HG03342 (cell line): Measurements from ENCODE around the gene DIP2B.
"Not testable (repeated sequence)": the region's sequence is repeated elsewhere in the genome, so short reads cannot be mapped to it uniquely, and the experiment has no call there.

Experiments used
- ATAC-seq: cut with Tn5 transposase; IDR thresholded peaks from one replicate; pipeline ENCODE4 v1.9.1; 2021; ENCODE audit warnings: mild to moderate bottlenecking, moderate library complexity; ENCODE audit not compliant: unreplicated experiment

The DIP2B gene

GRCh38 chr12:50520416-50521207 lies 15.8 kb downstream of the DIP2B start:
- no peak for ATAC-seq

GRCh38 chr12:50521781-50522180 lies 17.0 kb downstream of the DIP2B start:
- ATAC-seq, result not testable (repeated sequence)

DNA sequence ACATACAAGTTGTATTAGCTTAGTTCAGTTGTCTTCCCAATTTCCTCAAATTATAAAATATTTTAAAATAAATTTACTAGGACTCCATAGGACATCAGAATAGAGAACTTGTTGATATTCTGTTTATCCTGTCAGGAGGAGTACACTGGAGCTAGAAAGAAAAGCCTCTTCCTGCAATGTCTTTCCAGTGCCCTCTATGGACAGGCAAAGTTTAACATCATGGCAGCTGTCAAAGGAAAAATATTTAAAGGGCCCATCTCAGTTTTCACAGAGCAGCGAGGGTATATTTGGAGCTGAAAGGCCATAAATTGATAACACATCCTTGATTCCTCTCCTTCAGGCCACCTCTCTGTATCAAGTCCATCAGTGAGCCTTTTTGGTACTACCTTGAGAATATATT lies 19.0 kb downstream of the DIP2B start:
- ATAC-seq, result no peak

GRCh38 chr12:50524621-50525020 lies 19.8 kb downstream of the DIP2B start:
- no peak for ATAC-seq

DNA sequence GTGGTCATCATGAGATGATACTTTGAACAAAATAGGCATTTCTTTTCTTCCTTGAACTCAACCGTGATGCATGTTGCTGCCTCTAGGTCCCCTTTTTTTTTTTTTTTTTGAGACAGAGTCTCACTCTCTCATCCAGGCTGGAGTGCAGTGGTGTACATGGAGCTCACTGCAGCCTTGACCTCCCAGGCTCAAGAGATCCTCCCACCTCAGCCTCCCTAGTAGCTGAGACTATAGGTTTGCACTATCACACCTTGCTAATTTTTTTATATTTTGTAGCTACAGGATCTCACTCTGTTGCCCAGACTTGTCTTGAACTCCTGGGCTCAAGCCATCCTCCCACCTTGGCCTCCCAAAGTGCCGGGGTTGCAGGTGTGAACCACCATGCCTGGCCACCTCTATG lies 20.6 kb downstream of the DIP2B start:
- ATAC-seq, result no peak

DNA sequence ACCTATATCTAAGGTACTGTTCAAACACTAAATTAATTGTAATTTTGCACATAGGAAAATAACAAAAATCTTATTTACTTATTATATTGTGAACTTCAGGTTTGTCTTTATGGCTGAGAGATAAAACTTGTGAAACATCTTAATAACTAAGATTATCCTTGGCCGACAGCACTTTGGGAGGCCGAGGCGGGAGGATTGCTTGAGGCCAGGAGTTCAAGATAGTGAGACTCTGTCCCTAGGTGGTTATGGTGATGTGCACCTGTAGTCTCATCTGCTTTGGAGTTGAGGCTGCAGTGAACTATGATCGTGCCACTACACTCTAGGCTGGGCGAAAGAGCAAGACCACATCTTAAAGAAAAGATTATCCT lies 22.6 kb downstream of the DIP2B start:
- no peak for ATAC-seq

- no peak for ATAC-seq
Observed at GRCh38 chr12:50528800-50529199, 24.0 kb downstream of the DIP2B start.

- ATAC-seq, result no peak
Observed at GRCh38 chr12:50529345-50529744, 24.6 kb downstream of the DIP2B start.

GRCh38 chr12:50530532-50530931 lies 25.7 kb downstream of the DIP2B start:
- ATAC-seq, result no peak

DNA sequence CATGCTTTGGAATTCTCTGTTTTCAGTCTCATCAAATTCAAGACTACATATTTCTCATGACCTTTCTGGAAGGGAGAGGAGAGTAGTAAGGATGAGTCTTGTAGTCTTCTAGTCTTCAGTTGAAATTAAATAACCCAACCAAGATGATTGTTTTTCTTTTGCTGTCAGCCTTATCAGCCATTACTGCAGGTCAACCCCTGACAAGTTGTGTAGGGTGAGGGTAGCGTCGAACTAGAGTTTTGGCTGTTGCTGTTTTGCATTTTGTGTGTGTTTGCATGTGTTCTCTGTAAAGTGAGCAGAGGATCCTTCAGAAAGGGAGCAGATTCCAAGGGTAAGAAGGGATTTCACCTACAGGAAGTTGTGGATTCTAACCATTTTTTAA lies 28.4 kb downstream of the DIP2B start:
- ATAC-seq, result no peak

- ATAC-seq, result no peak
Observed at GRCh38 chr12:50533971-50534370, 29.2 kb downstream of the DIP2B start.

- no peak for ATAC-seq
Observed at GRCh38 chr12:50536831-50537537, 32.2 kb downstream of the DIP2B start.

DNA sequence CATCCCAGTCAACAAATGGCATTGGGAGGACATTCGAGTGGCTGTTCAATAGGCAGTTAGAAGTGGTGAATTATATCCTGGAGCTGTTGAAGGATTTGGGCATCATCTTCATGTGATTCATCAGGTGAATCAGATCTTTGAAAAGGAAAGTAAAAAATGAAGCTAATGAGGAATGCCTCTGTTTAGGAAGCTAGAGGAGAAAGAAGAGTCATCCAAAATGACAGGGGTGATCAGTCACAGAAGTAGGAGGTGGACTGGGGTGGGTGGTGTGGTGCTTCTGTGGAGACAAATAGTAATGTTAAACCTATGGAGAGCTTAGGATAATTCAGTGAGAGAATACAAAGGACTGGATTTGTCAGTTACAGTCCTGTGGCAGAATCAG lies 32.7 kb downstream of the DIP2B start:
- ATAC-seq, result no peak

DNA sequence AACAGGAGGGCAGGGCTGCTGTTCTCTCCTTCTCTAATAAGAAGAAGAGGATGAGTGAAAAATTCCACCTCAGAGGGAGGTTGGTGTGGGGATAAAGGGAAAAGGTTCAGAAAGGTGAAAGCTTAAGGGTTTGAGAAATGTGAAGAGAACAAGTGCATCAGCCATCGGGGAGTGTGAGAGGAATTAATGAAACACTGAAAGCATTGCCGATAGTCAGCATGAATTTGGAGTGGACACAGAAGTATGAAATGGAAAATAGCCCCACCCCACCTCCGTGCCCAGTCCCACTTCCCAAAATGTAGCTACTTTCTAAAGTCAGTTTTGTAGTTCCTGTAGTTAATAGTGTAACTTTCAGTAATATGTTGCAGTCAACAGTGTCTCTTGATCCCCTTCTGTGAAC lies 33.4 kb downstream of the DIP2B start:
- ATAC-seq, result no peak

DNA sequence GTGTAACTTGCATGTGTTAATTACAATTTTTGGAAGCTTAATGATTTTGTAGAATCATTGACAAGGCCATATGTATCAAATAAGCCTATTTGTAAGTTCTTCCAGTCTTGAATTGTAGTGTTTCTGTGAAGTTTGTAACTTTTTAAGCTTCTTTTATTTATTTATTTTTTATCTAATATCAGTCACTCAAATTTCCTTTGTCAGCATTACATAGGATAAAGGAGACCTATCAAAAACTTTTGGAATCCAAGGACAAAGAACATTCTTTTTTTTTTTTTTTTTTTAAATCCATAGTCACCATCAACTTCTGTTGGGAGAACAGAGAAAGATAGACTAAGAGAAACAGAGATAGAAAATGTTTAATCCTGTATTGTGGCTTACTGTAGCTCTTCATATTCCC lies 36.4 kb downstream of the DIP2B start:
- ATAC-seq, result no peak

GRCh38 chr12:50542448-50542847 lies 37.7 kb downstream of the DIP2B start:
- ATAC-seq, result no peak

DNA sequence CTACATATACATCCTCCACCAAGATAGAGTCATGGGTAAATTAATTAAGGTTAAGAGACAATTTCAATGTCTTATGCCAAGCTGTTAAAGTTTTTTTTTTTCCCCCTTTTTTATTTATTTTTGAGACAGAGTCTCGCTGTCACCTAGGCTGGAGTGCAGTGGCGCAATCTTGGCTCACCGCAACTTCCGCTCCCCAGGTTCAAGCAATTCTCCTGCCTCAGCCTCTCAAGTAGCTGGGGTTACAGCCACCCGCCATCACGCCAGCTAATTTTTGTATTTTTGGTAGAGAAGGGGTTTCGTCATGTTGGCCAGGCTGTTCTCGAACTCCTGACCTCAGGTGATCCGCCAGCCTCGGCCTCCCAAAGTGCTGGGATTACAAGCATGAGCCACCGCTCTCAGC lies 38.4 kb downstream of the DIP2B start:
- not testable (repeated sequence) for ATAC-seq

- ATAC-seq, result no peak
Observed at GRCh38 chr12:50545213-50545612, 40.4 kb downstream of the DIP2B start.

- ATAC-seq, result no peak
Observed at GRCh38 chr12:50545786-50546185, 41.0 kb downstream of the DIP2B start.

GRCh38 chr12:50546441-50547318 lies 41.9 kb downstream of the DIP2B start:
- ATAC-seq, result no peak

DNA sequence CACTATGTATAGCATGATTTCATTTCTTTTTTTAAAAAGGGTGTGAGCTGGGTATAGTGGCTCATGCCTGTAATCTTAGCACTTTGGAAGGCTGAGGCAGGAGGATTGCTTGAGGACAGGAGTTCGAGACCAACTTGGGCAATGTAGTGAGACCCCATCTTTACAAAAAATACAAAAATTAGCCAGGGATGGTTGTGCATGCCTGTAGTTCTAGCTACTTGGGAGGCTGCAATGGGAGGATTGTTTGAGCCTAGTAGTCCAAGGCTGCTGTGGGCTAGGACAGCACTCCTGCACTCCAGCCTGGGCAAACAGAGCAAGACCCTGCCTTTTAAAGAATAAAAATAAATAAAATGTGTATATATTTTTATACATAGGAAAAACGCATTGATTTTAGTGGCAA lies 43.0 kb downstream of the DIP2B start:
- no peak for ATAC-seq

DNA sequence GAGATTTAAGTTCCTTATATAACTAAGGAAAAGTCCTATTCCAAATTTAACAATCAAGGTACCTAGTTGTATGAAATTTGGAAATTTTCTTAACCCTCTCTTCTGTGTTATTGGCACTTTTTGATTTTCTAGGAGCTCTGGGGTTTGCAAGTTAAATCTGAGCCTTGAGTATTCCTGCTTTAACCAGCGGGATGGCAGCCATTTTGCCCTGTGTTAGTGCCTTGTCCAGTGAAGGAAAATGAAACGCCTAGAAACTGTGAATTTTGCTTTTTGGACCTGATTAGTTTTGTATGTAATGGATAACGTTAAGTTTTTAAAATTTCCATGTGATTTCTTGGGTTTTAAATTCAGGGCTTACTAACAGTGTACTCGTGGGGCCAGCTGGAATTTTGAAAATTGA lies 45.1 kb downstream of the DIP2B start:
- no peak for ATAC-seq
